SK-N-SH (cell line): Measurements from ENCODE around the gene CYP4F11. TPM values are rescaled to one million over a fixed set of nuclear protein-coding genes. Genes with fewer than 3 reads are reported as not detected.

ENCODE experiments used
- CTCF ChIA-PET: fragments of 300-600, 350-600 bp; formaldehyde crosslinking; extraction: SDS; loops from one replicate; lab custom pipeline; 2021; lab: Yijun Ruan, JAX
- POLR2A ChIA-PET: fragments of 350-600 bp; sonication (Branson Sonifier 250); formaldehyde crosslinking; extraction: SDS; loops from one replicate; lab custom pipeline; 2020; ENCODE audit warnings: antibody characterized with exemption, inconsistent platforms; lab: Yijun Ruan, JAX
- DNase-seq: peaks from one replicate; pipeline ENCODE4 v3.0.0; 2012
- H2AFZ ChIP-seq: fragments of 200-600 bp; sonication (generic); 2 replicates; pipeline ENCODE4 v1.8.1; 2016; ENCODE audit warnings: antibody characterized with exemption, mild to moderate bottlenecking, low read depth
- H3F3A ChIP-seq: fragments of 200-600 bp; sonication (generic); replicated peaks from 2 replicates; pipeline ENCODE3; 2016; ENCODE audit warnings: antibody characterized with exemption, mild to moderate bottlenecking; ENCODE audit not compliant: insufficient read depth
- H3K27ac ChIP-seq, 2 experiments: fragments of 200-500 bp in 1 of 2; fragments of 200-600 bp in 1 of 2; sonication (Bioruptor generic) in 1 of 2; sonication (generic), shearing (Covaris generic) in 1 of 2; 2 replicates each; pipeline versions ENCODE4 v1.5.1 to v1.6.1; 2014 to 2016; ENCODE audit warnings: low read depth in 2 of 2, inconsistent platforms in 1 of 2, low read length in 1 of 2, mild to moderate bottlenecking in 1 of 2, mixed read lengths in 1 of 2
- H3K27me3 ChIP-seq: fragments of 200-600 bp; sonication (generic), shearing (Covaris generic); 2 replicates; pipeline ENCODE4 v1.6.1; 2016; ENCODE audit warnings: mixed run types; ENCODE audit not compliant: insufficient read depth
- H3K36me3 ChIP-seq, 2 experiments: fragments of 200-500 bp in 1 of 2; fragments of 200-600 bp in 1 of 2; sonication (Bioruptor generic) in 1 of 2; sonication (generic) in 1 of 2; replicated peaks in 1 of 2; 2 replicates each; pipeline versions ENCODE3 to v1.5.1; 2014 to 2016; ENCODE audit warnings: low read length in 1 of 2, mild to moderate bottlenecking in 1 of 2; ENCODE audit not compliant: insufficient read depth in 2 of 2, control insufficient read depth in 1 of 2
- H3K4me1 ChIP-seq, 2 experiments: fragments of 200-500 bp in 1 of 2; fragments of 200-600 bp in 1 of 2; sonication (Bioruptor generic) in 1 of 2; sonication (generic), shearing (Covaris generic) in 1 of 2; 2 replicates each; pipeline versions ENCODE4 v1.5.1 to v1.6.1; 2014 to 2016; ENCODE audit warnings: low read depth in 1 of 2, low read length in 1 of 2, mixed run types in 1 of 2; ENCODE audit not compliant: insufficient read depth in 2 of 2, control insufficient read depth in 1 of 2
- H3K4me2 ChIP-seq: fragments of 200-600 bp; sonication (generic), shearing (Covaris generic); 2 replicates; pipeline ENCODE4 v1.6.1; 2017; ENCODE audit warnings: mixed run types
- H3K4me3 ChIP-seq, 2 experiments: fragments of 200-500 bp in 1 of 2; fragments of 200-600 bp in 1 of 2; sonication (Bioruptor generic) in 1 of 2; sonication (generic), shearing (Covaris generic) in 1 of 2; 2 replicates each; pipeline versions ENCODE4 v1.5.1 to v1.8.1; 2014 to 2016; ENCODE audit warnings: low read depth in 2 of 2, inconsistent platforms in 1 of 2, low read length in 1 of 2, mild to moderate bottlenecking in 1 of 2, mixed read lengths in 1 of 2, moderate library complexity in 1 of 2
- H3K79me2 ChIP-seq: fragments of 200-600 bp; sonication (generic); 2 replicates; pipeline ENCODE4 v1.8.1; 2017; ENCODE audit warnings: mild to moderate bottlenecking; ENCODE audit not compliant: insufficient read depth
- H3K9ac ChIP-seq: fragments of 200-600 bp; sonication (generic); 2 replicates; pipeline ENCODE4 v1.6.1; 2017; ENCODE audit warnings: mixed run types
- H3K9me2 ChIP-seq: fragments of 200-600 bp; sonication (generic); 2 replicates; pipeline ENCODE4 v1.6.1; 2017; ENCODE audit warnings: mixed run types
- H3K9me3 ChIP-seq: fragments of 200-600 bp; sonication (generic); 2 replicates; pipeline ENCODE4 v1.6.1; 2017; ENCODE audit warnings: mixed run types, mild to moderate bottlenecking, moderate library complexity
- H4K20me1 ChIP-seq: fragments of 200-600 bp; sonication (generic); 2 replicates; pipeline ENCODE4 v1.6.1; 2017; ENCODE audit warnings: mild to moderate bottlenecking, mixed run types; ENCODE audit not compliant: insufficient read depth
- CHD2 ChIP-seq: fragments of 150-350 bp; IDR thresholded peaks from 2 replicates; pipeline ENCODE4 v1.6.1; 2018; ENCODE audit warnings: low read length; ENCODE audit not compliant: partially characterized antibody
- CTCF ChIP-seq: fragments of 200-600 bp; sonication (generic); IDR thresholded peaks from 2 replicates; pipeline ENCODE4 v1.6.1; 2017; ENCODE audit warnings: antibody characterized with exemption, mild to moderate bottlenecking, moderate library complexity
- EP300 ChIP-seq, 2 experiments: IDR thresholded peaks; 2 replicates each; pipeline versions ENCODE4 v1.4.0 to v1.6.1; 2012; ENCODE audit warnings: borderline replicate concordance in 1 of 2, low read depth in 1 of 2, low read length in 1 of 2
- GABPA ChIP-seq: IDR thresholded peaks from 2 replicates; pipeline ENCODE4 v1.4.0; 2012; ENCODE audit warnings: low read depth, mild to moderate bottlenecking
- GATA2 ChIP-seq: sonication (generic); formaldehyde crosslinking; IDR thresholded peaks from 2 replicates; pipeline ENCODE4 v1.5.0; 2020; ENCODE audit warnings: mild to moderate bottlenecking, missing genetic modification reagents
- JUND ChIP-seq: IDR thresholded peaks from 2 replicates; pipeline ENCODE4 v1.4.0; 2012
- MAX ChIP-seq: IDR thresholded peaks from 2 replicates; pipeline ENCODE4 v1.4.0; 2012; ENCODE audit warnings: low read depth
- MEF2A ChIP-seq: IDR thresholded peaks from 2 replicates; pipeline ENCODE4 v1.4.0; 2012; ENCODE audit warnings: low read depth, borderline replicate concordance
- NFIC ChIP-seq: IDR thresholded peaks from 2 replicates; pipeline ENCODE4 v1.4.0; 2012; ENCODE audit warnings: borderline replicate concordance
- RCOR1 ChIP-seq: fragments of 150-350 bp; IDR thresholded peaks from 2 replicates; pipeline ENCODE4 v1.6.1; 2017; ENCODE audit warnings: antibody characterized with exemption, low read length
- REST ChIP-seq: IDR thresholded peaks from 2 replicates; pipeline ENCODE4 v1.6.1; 2012; ENCODE audit warnings: mild to moderate bottlenecking, low read depth, low read length, moderate library complexity
- RXRA ChIP-seq: IDR thresholded peaks from 2 replicates; pipeline ENCODE4 v1.4.0; 2012; ENCODE audit warnings: low read depth, mild to moderate bottlenecking, borderline replicate concordance
- SIN3A ChIP-seq: IDR thresholded peaks from 2 replicates; pipeline ENCODE4 v1.6.1; 2012; ENCODE audit warnings: low read depth, mild to moderate bottlenecking, low read length, moderate library complexity, borderline replicate concordance
- WGBS: methylation state at CpG from one replicate; pipeline ENCODE4 v1.1.6; 2017; ENCODE audit warnings: low lambda C conversion rate; 5-methylcytosine and 5-hydroxymethylcytosine counted together
- polyA plus RNA-seq, 3 experiments: library from polyadenylated mRNA; depleted of rRNA; stranded (reverse); fragments of >200 nt; gene quantifications; 2 replicates each; pipeline ENCODE4 v1.2.3, GENCODE V29; 2012

Gene CYP4F11
- polyA plus RNA-seq, 1 of the 3 experiments (the other 2 are of a cell fraction) = 0.23 TPM

- TF ChIP-seq REST (no peak), MAX (no peak), SIN3A (no peak)
These were observed 7.8 kb downstream of the CYP4F11 start (continued) for GRCh38 chr19:15926484-15926883.

GRCh38 chr19:15923702-15924101, 10.6 kb downstream of the CYP4F11 start:
- no peak for TF ChIP-seq JUND
- TF ChIP-seq CTCF = no peak
- TF ChIP-seq MEF2A = no peak
- no peak for TF ChIP-seq RXRA
- no peak for TF ChIP-seq REST
- no peak for TF ChIP-seq GABPA
- TF ChIP-seq RCOR1 = no peak
- TF ChIP-seq GATA2 (CRISPR knock-in tag) = no peak
- TF ChIP-seq CHD2 = no peak
- TF ChIP-seq NFIC = no peak
- TF ChIP-seq EP300 (IDR thresholded peaks at IDR 0.05; ENCODE audit: borderline replicate concordance in 1 of 2, low read depth in 1 of 2, low read length in 1 of 2) = no peak
- WGBS = 18% methylated on average over 8 of the region's 8 CpGs
- POLR2A ChIA-PET = interaction anchor here (0.6 kb wide), 1 partner anchor 11 kb away, joined by 3 read pairs; the partner anchor contains the start of gene CYP4F11
- Histone ChIP-seq H3K79me2 (no peaks in the 10 kb centered on the region), H4K20me1 (no peaks in the 10 kb centered on the region), H3K9me2 (no peaks in the 10 kb centered on the region), H3K27ac (no peak overlapping the region), H3K4me1 (no peaks in the 10 kb centered on the region), H3K4me2 (no peak overlapping the region), H3K4me3 (no peak overlapping the region), H3F3A (no peaks in the 10 kb centered on the region), H3K9ac (no peak overlapping the region), H2AFZ (no peak overlapping the region), H3K36me3 (no peaks in the 10 kb centered on the region), H3K27me3 (no peaks in the 10 kb centered on the region), H3K9me3 (no peaks in the 10 kb centered on the region)
- CTCF ChIA-PET = interaction anchor here (0.7 kb wide), 1 partner anchor 11 kb away, joined by 3 read pairs; the partner anchor contains the start of gene CYP4F11
- no peak for DNase-seq
